HepG2 (cell line): ENCODE results near the gene TDRD9. TPM values are rescaled to one million over a fixed set of nuclear protein-coding genes. Genes with fewer than 3 reads are reported as not detected.

Experiments used
- DMAP1 ChIP-seq: IDR thresholded peaks from 2 replicates; pipeline ENCODE4 v1.6.1; 2016
- HNRNPK ChIP-seq: fragments of 200-400 bp; formaldehyde crosslinking; IDR thresholded peaks from 2 replicates; pipeline ENCODE4 v1.6.1; 2018; ENCODE audit warnings: low read length, low read depth, moderate library complexity, mild to moderate bottlenecking; ENCODE audit not compliant: poor library complexity, severe bottlenecking
- MAFK ChIP-seq, 2 experiments: IDR thresholded peaks in 1 of 2; conservative IDR thresholded peaks in 1 of 2; 2 replicates each; pipeline ENCODE4 v1.6.1; 2011; ENCODE audit warnings: improper control_type of control experiment in 2 of 2, low read length in 2 of 2
- PAX8 ChIP-seq: sonication (generic); formaldehyde crosslinking; IDR thresholded peaks from 2 replicates; pipeline ENCODE4 v1.8.0; 2022; ENCODE audit warnings: mild to moderate bottlenecking, missing genetic modification reagents, borderline replicate concordance
- RFXAP ChIP-seq: sonication (generic); formaldehyde crosslinking; IDR thresholded peaks from 2 replicates; pipeline ENCODE4 v1.4.0; 2020; ENCODE audit warnings: missing genetic modification reagents, borderline replicate concordance
- THAP8 ChIP-seq: sonication (generic); formaldehyde crosslinking; IDR thresholded peaks from 2 replicates; pipeline ENCODE4 v1.5.1; 2020; ENCODE audit warnings: missing genetic modification reagents, mild to moderate bottlenecking, borderline replicate concordance
- WIZ ChIP-seq: sonication (generic); formaldehyde crosslinking; IDR thresholded peaks from 2 replicates; pipeline ENCODE4 v1.5.1; 2020; ENCODE audit warnings: mild to moderate bottlenecking, missing genetic modification reagents
- ZBTB38 ChIP-seq: sonication (generic); formaldehyde crosslinking; IDR thresholded peaks from 2 replicates; pipeline ENCODE4 v1.5.1; 2020; ENCODE audit warnings: mild to moderate bottlenecking, missing genetic modification reagents
- ZEB1 ChIP-seq: IDR thresholded peaks from 2 replicates; pipeline ENCODE4 v1.6.1; 2012; ENCODE audit warnings: mild to moderate bottlenecking, low read depth, inconsistent platforms; ENCODE audit not compliant: insufficient replicate concordance
- ZNF225 ChIP-seq: sonication (generic); formaldehyde crosslinking; IDR thresholded peaks from 2 replicates; pipeline ENCODE4 v1.4.0; 2020; ENCODE audit warnings: mild to moderate bottlenecking, missing genetic modification reagents
- ZNF576 ChIP-seq: sonication (generic); formaldehyde crosslinking; IDR thresholded peaks from 2 replicates; pipeline ENCODE4 v1.4.0; 2020; ENCODE audit warnings: mild to moderate bottlenecking, missing genetic modification reagents
- polyA plus RNA-seq, 8 experiments: library from polyadenylated mRNA; depleted of rRNA in 3 of 8; stranded (reverse) in 7 of 8; unstranded in 1 of 8; fragments of >200 nt; fragmentation: Illumina TruSeq in 4 of 8; extraction: Trizol in 4 of 8; gene quantifications; 2 replicates each; pipeline versions ENCODE4 v1.2.1 to v1.2.3, GENCODE V29; 2011 to 2016; ENCODE audit warnings: low read depth in 4 of 8, missing spikeins in 1 of 8, mixed read lengths in 1 of 8; ENCODE audit not compliant: insufficient read depth in 1 of 8
- total RNA-seq, 5 experiments: library from RNA; depleted of rRNA; stranded (reverse); fragments of >200 nt; fragmentation: Illumina TruSeq; extraction: Trizol; gene quantifications; 2 replicates each; pipeline ENCODE4 v1.2.3, GENCODE V29; 2016; ENCODE audit warnings: low read depth in 1 of 5
- TF ChIP-seq, protein P1 (sequence below): sonication (generic); formaldehyde crosslinking; IDR thresholded peaks from 2 replicates; pipeline ENCODE4 v1.4.0; 2020; ENCODE audit warnings: missing genetic modification reagents
- TF ChIP-seq, protein P2 (sequence below): sonication (generic); formaldehyde crosslinking; IDR thresholded peaks from 2 replicates; pipeline ENCODE4 v1.4.0; 2020; ENCODE audit warnings: low read depth, mild to moderate bottlenecking, missing genetic modification reagents

Gene TDRD9
- total and polyA plus RNA-seq, 2 of the 13 experiments (the other 11 are each of a cell fraction or from before 2014, with no cell fraction given), result not detected

- TF ChIP-seq ZNF225 (CRISPR knock-in tag), result peak; percentile 88; the same call in 1 of the 2 replicates
- peak; percentile 78 for TF ChIP-seq ZEB1
- peak; percentile 95 for TF ChIP-seq ZBTB38 (CRISPR knock-in tag)
- no peak for TF ChIP-seq PAX8 (CRISPR knock-in tag)
- peak; percentile 88; the same call in 1 of the 2 replicates for TF ChIP-seq RFXAP (CRISPR knock-in tag)
- no peak for TF ChIP-seq THAP8
- TF ChIP-seq, protein P1, sequence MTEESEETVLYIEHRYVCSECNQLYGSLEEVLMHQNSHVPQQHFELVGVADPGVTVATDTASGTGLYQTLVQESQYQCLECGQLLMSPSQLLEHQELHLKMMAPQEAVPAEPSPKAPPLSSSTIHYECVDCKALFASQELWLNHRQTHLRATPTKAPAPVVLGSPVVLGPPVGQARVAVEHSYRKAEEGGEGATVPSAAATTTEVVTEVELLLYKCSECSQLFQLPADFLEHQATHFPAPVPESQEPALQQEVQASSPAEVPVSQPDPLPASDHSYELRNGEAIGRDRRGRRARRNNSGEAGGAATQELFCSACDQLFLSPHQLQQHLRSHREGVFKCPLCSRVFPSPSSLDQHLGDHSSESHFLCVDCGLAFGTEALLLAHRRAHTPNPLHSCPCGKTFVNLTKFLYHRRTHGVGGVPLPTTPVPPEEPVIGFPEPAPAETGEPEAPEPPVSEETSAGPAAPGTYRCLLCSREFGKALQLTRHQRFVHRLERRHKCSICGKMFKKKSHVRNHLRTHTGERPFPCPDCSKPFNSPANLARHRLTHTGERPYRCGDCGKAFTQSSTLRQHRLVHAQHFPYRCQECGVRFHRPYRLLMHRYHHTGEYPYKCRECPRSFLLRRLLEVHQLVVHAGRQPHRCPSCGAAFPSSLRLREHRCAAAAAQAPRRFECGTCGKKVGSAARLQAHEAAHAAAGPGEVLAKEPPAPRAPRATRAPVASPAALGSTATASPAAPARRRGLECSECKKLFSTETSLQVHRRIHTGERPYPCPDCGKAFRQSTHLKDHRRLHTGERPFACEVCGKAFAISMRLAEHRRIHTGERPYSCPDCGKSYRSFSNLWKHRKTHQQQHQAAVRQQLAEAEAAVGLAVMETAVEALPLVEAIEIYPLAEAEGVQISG (CRISPR knock-in tag), result peak; percentile 100
- no peak; the same call in 1 of the 2 replicates for TF ChIP-seq DMAP1 (CRISPR knock-in tag)
- TF ChIP-seq MAFK (conservative IDR thresholded peaks at IDR 0.05 in 1 of 2, IDR thresholded peaks at IDR 0.05 in 1 of 2; ENCODE audit: low read length in 2 of 2), result no peak
- no peak for TF ChIP-seq WIZ
- TF ChIP-seq, protein P2, sequence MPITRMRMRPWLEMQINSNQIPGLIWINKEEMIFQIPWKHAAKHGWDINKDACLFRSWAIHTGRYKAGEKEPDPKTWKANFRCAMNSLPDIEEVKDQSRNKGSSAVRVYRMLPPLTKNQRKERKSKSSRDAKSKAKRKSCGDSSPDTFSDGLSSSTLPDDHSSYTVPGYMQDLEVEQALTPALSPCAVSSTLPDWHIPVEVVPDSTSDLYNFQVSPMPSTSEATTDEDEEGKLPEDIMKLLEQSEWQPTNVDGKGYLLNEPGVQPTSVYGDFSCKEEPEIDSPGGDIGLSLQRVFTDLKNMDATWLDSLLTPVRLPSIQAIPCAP (CRISPR knock-in tag), result no peak
- TF ChIP-seq HNRNPK, result peak; percentile 38
- TF ChIP-seq ZNF576 (CRISPR knock-in tag), result no peak
These were observed 7.0 kb upstream of the TDRD9 start (continued) for GRCh38 chr14:103920981-103921854.
